Breast epithelium (tissue), 4 donors: ENCODE measurements around the gene REPIN1. TPM values are rescaled to one million over a fixed set of nuclear protein-coding genes. Genes with fewer than 3 reads are reported as not detected.

Experiments
- DNase-seq, 2 donors: peaks; one replicate each; pipeline ENCODE4 v3.0.0-alpha.2; 2019; ENCODE audit warnings: low spot score in 2 of 2
- H3K27ac ChIP-seq, 2 donors: fragments of 200-600 bp; sonication (generic) in 1 of 2; one replicate each; pipeline ENCODE4 v1.5.1; 2016 to 2019; ENCODE audit warnings: mild to moderate bottlenecking in 1 of 2
- H3K27me3 ChIP-seq, 2 donors: fragments of 200-600 bp; sonication (generic) in 1 of 2; one replicate each; pipeline versions ENCODE4 v1.5.1 to v1.6.0; 2017 to 2019; ENCODE audit warnings: control low read depth in 1 of 2, mild to moderate bottlenecking in 1 of 2
- H3K36me3 ChIP-seq: fragments of 200-600 bp; one replicate; pipeline ENCODE4 v1.5.1; 2019
- H3K4me1 ChIP-seq, 2 donors: fragments of 200-600 bp; sonication (generic); one replicate each; pipeline ENCODE4 v1.5.1; 2016 to 2019; ENCODE audit warnings: control low read depth in 1 of 2
- H3K4me3 ChIP-seq, 3 donors: fragments of 200-600 bp; sonication (generic); 1 replicate in 2 of 3; 2 replicates in 1 of 3; pipeline ENCODE4 v1.5.1; 2016 to 2019; ENCODE audit warnings: mild to moderate bottlenecking in 3 of 3, moderate library complexity in 2 of 3
- H3K9me3 ChIP-seq, 2 donors: fragments of 200-600 bp; sonication (generic) in 1 of 2; one replicate each; pipeline ENCODE4 v1.5.1; 2016 to 2019; ENCODE audit warnings: control low read depth in 1 of 2
- CTCF ChIP-seq, 3 donors: fragments of 450-650 bp; IDR thresholded peaks; one replicate each; pipeline ENCODE4 v1.5.1; 2016 to 2017; ENCODE audit warnings: antibody characterized with exemption in 3 of 3, mild to moderate bottlenecking in 3 of 3, moderate library complexity in 3 of 3
- POLR2A ChIP-seq: fragments of 450-650 bp; IDR thresholded peaks from one replicate; pipeline ENCODE4 v1.6.1; 2016; ENCODE audit warnings: antibody characterized with exemption, mild to moderate bottlenecking, moderate library complexity
- POLR2AphosphoS5 ChIP-seq, 3 donors: sonication (generic); formaldehyde crosslinking; IDR thresholded peaks; one replicate each; pipeline ENCODE4 v1.6.1; 2017; ENCODE audit warnings: antibody characterized with exemption in 3 of 3
- intact Hi-C: fragments of 100-400 bp; cut with DNase I; formaldehyde crosslinking; loops from one replicate; pipeline ENCODE4 v1.15.1; 2023; ENCODE audit warnings: low total_unique reads
- total RNA-seq, 3 donors: library from RNA; depleted of rRNA; stranded (reverse); fragments of >200 nt; gene quantifications; one replicate each; pipeline ENCODE4 v1.1.0, GENCODE V29; 2016

The REPIN1 gene
- total RNA-seq, 3 donors from 2014 or later, result 43.7 to 70.8 (median 68.2) TPM

- Histone ChIP-seq H3K4me1 (no peaks in the 10 kb centered on the region), H3K36me3 (no peaks in the 10 kb centered on the region), H3K27me3 (no peaks in the 10 kb centered on the region), H3K4me3 (no peak overlapping the region), H3K9me3 (no peaks in the 10 kb centered on the region), H3K27ac (no peak overlapping the region)
- intact Hi-C loops, result no loop called here
- DNase-seq, result no peak
- TF ChIP-seq POLR2AphosphoS5 (IDR thresholded peaks at IDR 0.05) (no peak), CTCF (IDR thresholded peaks at IDR 0.05) (no peak), POLR2A (no peak)
These were observed 21.6 kb downstream of the REPIN1 start for GRCh38 chr7:150390205-150390604.

- Histone ChIP-seq H3K27ac (no peak overlapping the region), H3K9me3 (no peaks in the 10 kb centered on the region), H3K36me3 (no peaks in the 10 kb centered on the region), H3K4me1 (no peaks in the 10 kb centered on the region), H3K27me3 (no peaks in the 10 kb centered on the region), H3K4me3 (no peak overlapping the region)
- no peak for DNase-seq
- TF ChIP-seq POLR2A (no peak), POLR2AphosphoS5 (IDR thresholded peaks at IDR 0.05) (no peak), CTCF (IDR thresholded peaks at IDR 0.05) (no peak)
- intact Hi-C loops, result no loop called here
These were observed 24.7 kb downstream of the REPIN1 start for GRCh38 chr7:150393325-150393724.

GRCh38 chr7:150396426-150396825 is 27.8 kb downstream of the REPIN1 start:
- DNase-seq, result no peak
- intact Hi-C loops, result no loop called here
- TF ChIP-seq POLR2A (no peak), CTCF (IDR thresholded peaks at IDR 0.05) (no peak), POLR2AphosphoS5 (IDR thresholded peaks at IDR 0.05) (no peak)
- Histone ChIP-seq H3K36me3 (no peaks in the 10 kb centered on the region), H3K27ac (no peak overlapping the region), H3K9me3 (no peaks in the 10 kb centered on the region), H3K4me3 (no peak overlapping the region), H3K27me3 (no peaks in the 10 kb centered on the region), H3K4me1 (no peaks in the 10 kb centered on the region)

GRCh38 chr7:150396851-150397260 is 28.2 kb downstream of the REPIN1 start:
- Histone ChIP-seq H3K36me3 (no peaks in the 10 kb centered on the region), H3K27ac (no peak overlapping the region), H3K9me3 (no peaks in the 10 kb centered on the region), H3K27me3 (no peaks in the 10 kb centered on the region), H3K4me1 (no peaks in the 10 kb centered on the region), H3K4me3 (no peak overlapping the region)
- TF ChIP-seq POLR2A (no peak), CTCF (IDR thresholded peaks at IDR 0.05) (no peak)
- no peak for DNase-seq
- intact Hi-C loops, result no loop called here

GRCh38 chr7:150397346-150398107 is 28.9 kb downstream of the REPIN1 start:
- DNase-seq, result no peak

More at GRCh38 chr7:150397346-150398107, 28.9 kb downstream of the REPIN1 start:
- no peak for TF ChIP-seq POLR2AphosphoS5 (IDR thresholded peaks at IDR 0.05)
- no peak for TF ChIP-seq CTCF (IDR thresholded peaks at IDR 0.05)
- no peak for TF ChIP-seq POLR2A
- intact Hi-C loops, result no loop called here
- no peaks in the 10 kb centered on the region for H3K4me1 ChIP-seq
- H3K4me3 ChIP-seq, result no peak overlapping the region
- H3K9me3 ChIP-seq, result no peaks in the 10 kb centered on the region
- no peak overlapping the region for H3K27ac ChIP-seq
- H3K27me3 ChIP-seq, result no peaks in the 10 kb centered on the region
- no peaks in the 10 kb centered on the region for H3K36me3 ChIP-seq
